Measurements from ENCODE around the gene NCR1. TPM values are rescaled to one million over a fixed set of nuclear protein-coding genes. Genes with fewer than 3 reads are reported as not detected.
"Not testable (repeated sequence)": the region's sequence is repeated elsewhere in the genome, so short reads cannot be mapped to it uniquely, and the experiment has no call there.

The NCR1 gene
- total RNA-seq, 6 donors from 2014 or later, result 0.89 to 4.2 (median 2.2) TPM

DNA sequence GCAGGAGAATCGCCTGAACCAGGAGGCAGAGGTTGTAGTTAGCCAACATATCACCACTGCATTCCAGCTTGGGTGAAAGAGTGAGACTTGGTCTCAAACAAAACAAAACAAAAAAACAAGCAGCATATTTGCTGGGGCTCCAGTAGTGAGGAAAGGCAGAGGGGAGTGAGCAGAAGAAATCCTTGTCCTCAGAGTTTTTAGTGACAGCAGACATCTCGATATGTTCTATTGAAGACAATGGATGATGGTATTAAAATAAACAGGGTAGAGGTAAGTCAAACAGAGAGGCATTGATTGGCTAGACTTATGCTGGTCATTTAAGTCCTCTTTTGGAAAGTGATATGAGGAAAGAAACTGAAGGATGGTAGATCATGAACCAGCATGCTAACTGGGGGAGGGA lies 22.4 kb downstream of the NCR1 start:
- TF ChIP-seq, protein P1, sequence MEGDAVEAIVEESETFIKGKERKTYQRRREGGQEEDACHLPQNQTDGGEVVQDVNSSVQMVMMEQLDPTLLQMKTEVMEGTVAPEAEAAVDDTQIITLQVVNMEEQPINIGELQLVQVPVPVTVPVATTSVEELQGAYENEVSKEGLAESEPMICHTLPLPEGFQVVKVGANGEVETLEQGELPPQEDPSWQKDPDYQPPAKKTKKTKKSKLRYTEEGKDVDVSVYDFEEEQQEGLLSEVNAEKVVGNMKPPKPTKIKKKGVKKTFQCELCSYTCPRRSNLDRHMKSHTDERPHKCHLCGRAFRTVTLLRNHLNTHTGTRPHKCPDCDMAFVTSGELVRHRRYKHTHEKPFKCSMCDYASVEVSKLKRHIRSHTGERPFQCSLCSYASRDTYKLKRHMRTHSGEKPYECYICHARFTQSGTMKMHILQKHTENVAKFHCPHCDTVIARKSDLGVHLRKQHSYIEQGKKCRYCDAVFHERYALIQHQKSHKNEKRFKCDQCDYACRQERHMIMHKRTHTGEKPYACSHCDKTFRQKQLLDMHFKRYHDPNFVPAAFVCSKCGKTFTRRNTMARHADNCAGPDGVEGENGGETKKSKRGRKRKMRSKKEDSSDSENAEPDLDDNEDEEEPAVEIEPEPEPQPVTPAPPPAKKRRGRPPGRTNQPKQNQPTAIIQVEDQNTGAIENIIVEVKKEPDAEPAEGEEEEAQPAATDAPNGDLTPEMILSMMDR (IDR thresholded peaks at IDR 0.05), result no peak
- TF ChIP-seq POLR2A (IDR thresholded peaks at IDR 0.05), result no peak
- no peak for TF ChIP-seq POLR2AphosphoS5 (IDR thresholded peaks at IDR 0.05)
- no peak for TF ChIP-seq EP300 (IDR thresholded peaks at IDR 0.05)
- WGBS, 2 donors, result 85 to 97% methylated on average over 2 of the region's 2 CpGs
- no peak for ATAC-seq (ENCODE audit: low FRiP score in 2 of 2)

DNA sequence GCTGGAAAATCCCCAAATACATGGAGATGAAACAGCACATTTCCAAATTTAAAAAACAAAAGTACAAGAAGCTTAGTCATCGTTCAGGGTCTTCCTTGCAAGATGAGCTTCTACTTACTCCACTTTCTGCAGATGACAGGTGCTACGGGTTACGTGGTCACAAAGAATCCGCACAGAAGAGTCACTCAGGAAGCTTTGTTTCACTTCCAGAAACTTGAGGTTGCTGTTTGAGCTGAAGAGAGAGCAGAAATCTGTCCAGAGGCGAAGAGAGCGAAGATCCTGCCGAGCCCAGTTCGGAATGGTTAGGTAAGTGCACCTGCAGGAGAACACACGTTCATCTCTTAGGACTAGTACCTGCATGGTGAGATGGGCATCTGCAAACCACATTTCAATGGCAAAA lies 32.0 kb downstream of the NCR1 start:
- DNase-seq (no peak), ATAC-seq (ENCODE audit: low FRiP score in 2 of 2) (no peak)
- TF ChIP-seq EP300 (IDR thresholded peaks at IDR 0.05), result no peak
- no peak for TF ChIP-seq POLR2AphosphoS5 (IDR thresholded peaks at IDR 0.05)
- TF ChIP-seq POLR2A (IDR thresholded peaks at IDR 0.05), result no peak
- H3K27ac ChIP-seq, result no peak overlapping the region
- no peak overlapping the region for H3K4me3 ChIP-seq
- 60 to 67% methylated on average over 9 of the region's 9 CpGs for WGBS, 2 donors
- H3K9me3 ChIP-seq, result no peaks in the 10 kb centered on the region
- no peaks in the 10 kb centered on the region for H3K27me3 ChIP-seq
- H3K36me3 ChIP-seq, result no peaks in the 10 kb centered on the region
- H3K4me1 ChIP-seq, result no peaks in the 10 kb centered on the region

More for the DNA sequence above, 22.4 kb downstream of the NCR1 start:
- no peak for DNase-seq
- Histone ChIP-seq H3K27ac (no peak overlapping the region), H3K4me1 (no peaks in the 10 kb centered on the region), H3K27me3 (no peaks in the 10 kb centered on the region), H3K9me3 (peaks cover 0 to 18% (median 15%) of the 10 kb centered on the region in 4 donors), H3K4me3 (no peak overlapping the region), H3K36me3 (no peaks in the 10 kb centered on the region)

DNA sequence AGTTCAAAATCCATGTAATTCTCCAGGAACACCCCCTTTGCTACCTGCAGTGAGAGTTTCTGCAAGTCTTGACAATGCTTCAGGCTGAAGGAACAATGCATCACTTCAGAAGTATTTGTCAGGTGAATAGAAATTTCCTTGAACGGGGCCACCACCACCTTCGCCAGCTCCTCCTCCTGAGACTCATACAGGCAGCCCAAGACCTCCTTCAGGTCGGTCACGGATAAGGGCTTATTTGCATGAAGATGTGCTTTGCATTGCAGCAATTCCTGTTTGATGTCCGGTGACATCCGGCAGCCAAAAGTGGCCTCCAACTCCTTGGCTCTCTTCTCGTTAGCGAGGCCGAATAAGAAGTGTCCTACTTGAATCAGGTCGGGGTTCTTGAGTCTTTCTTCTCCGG lies 33.0 kb downstream of the NCR1 start:
- TF ChIP-seq POLR2A (IDR thresholded peaks at IDR 0.05) (no peak), POLR2AphosphoS5 (IDR thresholded peaks at IDR 0.05) (no peak), EP300 (IDR thresholded peaks at IDR 0.05) (no peak)
- TF ChIP-seq, protein P1 (IDR thresholded peaks at IDR 0.05), result no peak
- no peak overlapping the region for H3K27ac ChIP-seq
- 69 to 79% methylated on average over 11 of the region's 11 CpGs for whole genome bisulfite sequencing, 2 donors
- DNase-seq (no peak), ATAC-seq (ENCODE audit: low FRiP score in 2 of 2) (no peak)
- no peaks in the 10 kb centered on the region for H3K36me3 ChIP-seq
- H3K9me3 ChIP-seq, result no peaks in the 10 kb centered on the region
- H3K27me3 ChIP-seq, result no peaks in the 10 kb centered on the region
- H3K4me1 ChIP-seq, result no peaks in the 10 kb centered on the region
- H3K4me3 ChIP-seq, result no peak overlapping the region

DNA sequence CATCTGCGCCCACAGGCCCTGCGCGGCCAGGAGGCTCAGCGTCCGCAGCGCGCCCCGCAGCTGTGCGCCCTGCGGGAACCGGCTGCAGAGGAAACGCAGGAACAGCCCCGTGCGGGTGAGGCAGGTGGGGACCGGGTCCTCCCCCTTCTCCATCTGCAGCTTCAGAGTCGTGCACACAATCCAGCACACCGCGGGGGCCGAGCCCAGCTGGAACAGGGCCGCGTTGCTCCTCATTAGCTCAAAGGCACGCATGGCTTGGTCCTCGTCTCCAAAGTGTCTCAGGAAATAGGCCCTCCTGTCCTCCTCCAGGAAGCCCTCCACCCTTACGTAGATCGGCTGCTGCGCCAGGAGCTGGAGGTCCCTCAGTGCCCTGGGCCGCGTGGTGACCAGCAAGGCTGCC lies 33.6 kb downstream of the NCR1 start:
- not testable (repeated sequence) for H3K9me3 ChIP-seq; H3K27me3 ChIP-seq; H3K4me1 ChIP-seq; H3K36me3 ChIP-seq; H3K4me3 ChIP-seq; ATAC-seq (ENCODE audit: low FRiP score in 2 of 2); H3K27ac ChIP-seq
- peak in 1 of 2 donors; percentile 57 for DNase-seq
- 69% methylated on average over 5 of the region's 28 CpGs; no CpG with 5 or more reads in 1 of the 2 donors for WGBS, 2 donors

DNA sequence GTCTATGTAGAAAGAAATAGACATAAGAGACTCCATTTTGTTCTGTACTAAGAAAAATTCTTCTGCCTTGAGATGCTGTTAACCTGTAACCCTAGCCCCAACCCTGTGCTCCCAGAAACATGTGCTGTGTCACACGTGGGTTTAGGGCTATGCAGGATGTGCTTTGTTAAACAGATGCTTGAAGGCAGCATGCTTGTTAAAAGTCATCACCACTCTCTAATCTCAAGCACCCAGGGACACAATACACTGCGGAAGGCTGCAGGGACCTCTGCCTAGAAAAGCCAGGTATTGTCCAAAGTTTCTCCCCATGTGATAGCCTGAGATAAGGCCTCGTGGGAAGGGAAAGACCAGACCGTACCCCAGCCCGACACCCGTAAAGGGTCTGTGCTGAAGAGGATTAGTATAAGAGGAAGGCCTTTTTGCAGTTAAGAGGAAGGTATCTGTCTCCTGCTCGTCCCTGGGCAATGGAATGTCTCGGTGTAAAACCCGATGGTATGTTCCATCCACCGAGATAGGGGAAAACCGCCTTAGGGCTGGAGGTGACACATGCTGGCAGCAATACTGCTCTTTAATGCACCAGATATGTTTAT lies 37.9 kb downstream of the NCR1 start:
- H3K4me3 ChIP-seq; H3K4me1 ChIP-seq; H3K27ac ChIP-seq; H3K36me3 ChIP-seq; H3K27me3 ChIP-seq; DNase-seq; ATAC-seq (ENCODE audit: low FRiP score in 2 of 2); H3K9me3 ChIP-seq: not testable (repeated sequence)
- 34 to 41% methylated on average over 10 to 11 of the region's 11 CpGs for WGBS, 2 donors

DNA sequence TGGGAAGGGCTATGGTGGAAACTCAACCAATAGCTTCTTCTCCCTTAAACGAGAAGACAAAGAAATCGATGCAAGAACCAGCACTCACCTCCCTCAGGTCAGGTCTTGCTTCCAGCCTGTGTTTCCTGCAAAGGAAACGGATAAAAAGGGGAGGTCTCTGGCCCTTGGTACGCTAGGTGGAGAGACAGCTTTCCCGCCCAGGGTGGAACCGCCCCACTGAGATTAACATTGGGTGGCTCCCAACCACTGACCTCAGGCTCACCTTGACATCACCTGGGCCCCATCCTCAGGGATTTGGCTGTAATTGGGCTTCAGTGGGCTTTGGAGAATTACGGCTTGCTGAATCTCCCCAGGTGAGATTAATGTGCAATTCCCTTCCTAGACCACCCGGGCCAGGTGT lies 41.4 kb downstream of the NCR1 start, which contains the start of gene NLRP7:
Gene NLRP7, minus strand, starts transcription at position 150 of the 400 bp plus-strand sequence.
- DNase-seq, result no peak
- no peaks in the 10 kb centered on the region for H3K27me3 ChIP-seq
- no peak for ATAC-seq (ENCODE audit: low FRiP score in 2 of 2)
- H3K4me1 ChIP-seq, result no peaks in the 10 kb centered on the region
- WGBS, 2 donors, result 88 to 91% methylated on average over 8 of the region's 8 CpGs
- no peak within 1 kb of the TSS for H3K27ac ChIP-seq
- H3K9me3 ChIP-seq, result no peaks in the 10 kb centered on the region
- TF ChIP-seq, protein P1 (IDR thresholded peaks at IDR 0.05), result no peak
- TF ChIP-seq EP300 (IDR thresholded peaks at IDR 0.05) (no peak), POLR2A (IDR thresholded peaks at IDR 0.05) (no peak), POLR2AphosphoS5 (IDR thresholded peaks at IDR 0.05) (no peak)
- H3K36me3 ChIP-seq, result no peaks in the 10 kb centered on the region
- H3K4me3 ChIP-seq, result no peak within 1 kb of the TSS
